Activated gamma-delta T cell treated with anti-CD3 and anti-CD28 coated beads, Interleukin-2, amount 50 U/mL, for 16 hours (primary cell): Measurements from ENCODE around the gene CBFA2T3.

ENCODE experiments used
- DNase-seq: peaks from one replicate; pipeline ENCODE4 v3.0.0-alpha.2; 2020; ENCODE audit warnings: low read depth

The CBFA2T3 gene

DNA sequence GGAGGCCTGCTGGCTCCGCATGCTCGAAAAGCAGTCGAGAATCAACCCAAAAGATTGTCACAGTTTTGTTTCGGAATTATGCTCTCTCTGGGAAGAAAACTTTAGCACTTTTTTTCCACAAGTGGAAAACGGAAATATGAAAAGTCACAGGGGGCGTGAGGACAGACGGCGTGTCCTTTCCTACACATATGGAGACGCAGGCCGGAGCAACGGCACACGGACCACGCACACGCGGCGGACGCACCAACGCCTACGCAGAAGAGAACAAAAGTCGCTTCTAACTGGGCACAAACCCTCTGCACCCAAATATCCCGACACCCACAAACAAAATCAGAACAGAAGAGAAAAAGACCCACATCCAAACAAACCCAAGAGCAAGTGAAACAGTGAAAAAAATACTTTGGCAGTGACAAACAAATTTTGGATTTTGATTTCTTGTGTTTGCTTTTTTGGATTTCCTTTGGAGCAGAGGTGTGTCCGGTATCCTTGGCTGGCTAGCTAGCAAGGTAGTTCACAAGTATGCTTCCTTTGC is 101.2 kb downstream of the CBFA2T3 start:
- DNase-seq, result no peak

DNA sequence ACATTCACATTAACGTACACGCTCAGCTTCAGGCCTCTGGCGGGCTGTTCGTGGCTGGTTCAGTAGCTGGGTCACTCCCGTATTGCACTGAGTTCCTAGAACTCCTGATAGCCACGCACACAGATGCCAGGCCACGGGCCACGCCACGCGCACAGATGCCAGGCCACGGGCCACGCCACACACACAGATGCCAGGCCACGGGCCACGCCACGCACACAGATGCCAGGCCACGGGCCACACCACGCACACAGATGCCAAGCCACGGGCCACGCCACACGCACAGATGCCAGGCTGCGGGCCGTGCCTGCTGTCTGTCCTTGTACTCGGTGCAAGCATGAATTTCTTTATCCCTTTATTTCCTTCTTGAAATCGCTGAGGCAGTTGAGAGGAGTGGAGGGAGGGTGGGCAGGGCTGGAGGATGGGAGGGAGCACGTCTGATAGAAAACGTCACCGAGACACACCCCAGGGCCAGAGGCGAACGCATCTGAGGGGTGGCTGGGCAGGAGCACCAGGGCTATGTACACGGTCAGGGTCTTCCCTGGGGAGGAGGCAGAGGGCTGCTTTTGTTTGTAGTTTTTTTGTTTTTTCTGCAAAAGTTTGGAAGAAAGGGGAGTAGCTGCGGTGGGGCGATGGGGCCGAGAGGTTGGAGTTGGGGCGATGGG is 101.9 kb downstream of the CBFA2T3 start:
- no peak for DNase-seq

DNA sequence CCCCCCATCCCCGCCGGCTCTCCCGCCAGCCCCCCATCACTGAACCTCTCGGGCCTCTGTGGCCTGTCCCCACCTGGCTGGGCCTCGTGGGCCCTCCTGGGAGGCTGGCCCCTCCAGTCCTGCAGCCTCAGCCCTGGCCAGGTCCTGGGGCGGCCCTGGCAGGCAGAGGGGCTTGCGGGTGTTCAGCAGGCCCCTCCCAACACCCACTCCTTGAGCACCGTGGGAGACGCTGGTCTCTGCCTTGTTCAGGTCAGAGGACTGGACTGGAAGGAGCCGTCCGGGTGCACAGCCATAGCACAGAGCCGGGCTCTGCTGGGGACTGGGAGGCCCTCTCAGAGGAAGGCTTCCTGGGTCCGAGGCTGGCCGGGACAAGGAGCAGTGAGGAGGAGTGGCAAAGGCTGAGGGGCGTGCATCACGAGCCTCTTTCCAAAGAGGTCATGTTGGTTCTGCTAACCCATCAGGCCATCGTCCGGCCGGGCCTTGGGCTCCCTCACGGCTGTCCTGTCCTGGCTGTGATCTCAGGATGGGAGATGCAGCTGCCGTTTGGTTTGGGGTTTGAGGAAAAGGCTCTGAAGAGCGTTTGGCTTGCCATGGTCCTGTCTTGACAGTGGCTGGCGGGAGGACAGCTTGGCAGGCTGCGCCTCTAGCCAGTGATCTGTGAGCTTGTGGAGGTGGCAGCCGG is 104.2 kb downstream of the CBFA2T3 start:
- DNase-seq, result no peak

DNA sequence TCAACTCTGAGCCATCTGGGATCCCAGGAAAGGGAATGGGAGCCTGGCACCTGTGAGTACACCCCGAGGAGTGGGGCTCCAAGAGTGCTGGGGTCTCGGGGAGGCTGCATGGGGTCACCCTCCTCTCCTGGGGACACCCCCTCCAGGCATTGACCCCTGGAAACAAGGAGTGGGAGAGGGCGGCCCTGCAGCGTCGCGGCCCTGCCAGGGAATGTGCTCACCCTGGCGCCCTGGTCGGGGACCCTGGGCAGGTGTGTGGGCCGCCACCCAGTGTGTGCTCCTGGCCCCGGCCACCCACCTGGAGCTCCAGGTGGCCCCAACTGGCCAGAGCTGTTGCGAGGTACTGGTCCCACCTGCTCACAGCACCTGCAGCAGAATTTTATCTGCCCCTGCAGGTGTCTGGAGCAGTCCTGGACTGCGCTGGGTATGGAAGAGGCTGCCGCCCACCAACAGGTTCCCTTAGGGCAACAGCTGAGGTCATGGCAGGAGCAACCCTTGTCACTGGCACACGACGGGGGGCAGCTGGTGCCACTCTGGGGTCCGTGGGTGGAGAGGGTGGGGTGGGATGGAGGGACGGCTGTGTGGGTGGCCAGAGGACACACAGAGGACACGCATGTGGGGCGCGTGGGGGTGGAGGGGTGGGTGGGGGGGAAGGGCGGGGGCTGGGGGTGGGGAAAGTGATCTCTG is 105.1 kb downstream of the CBFA2T3 start:
- no peak for DNase-seq

DNA sequence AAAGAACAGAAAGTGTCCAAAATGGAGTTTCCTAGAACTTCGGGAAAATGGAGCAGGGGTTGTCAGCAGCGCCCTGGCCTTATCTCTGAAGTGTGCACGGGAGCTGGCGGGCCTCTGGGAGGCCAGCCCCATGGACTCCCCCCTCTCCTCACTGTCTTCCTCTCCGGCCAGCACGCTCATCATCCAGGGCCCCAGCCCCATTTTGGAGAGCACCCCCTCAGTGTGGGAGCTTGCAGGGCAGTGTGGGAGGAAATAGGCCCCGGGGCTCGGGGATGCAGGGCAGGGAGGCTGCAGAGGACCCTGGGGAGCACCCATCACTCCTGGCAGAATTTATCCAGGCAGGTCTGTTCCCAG is 105.7 kb downstream of the CBFA2T3 start:
- no peak for DNase-seq

DNA sequence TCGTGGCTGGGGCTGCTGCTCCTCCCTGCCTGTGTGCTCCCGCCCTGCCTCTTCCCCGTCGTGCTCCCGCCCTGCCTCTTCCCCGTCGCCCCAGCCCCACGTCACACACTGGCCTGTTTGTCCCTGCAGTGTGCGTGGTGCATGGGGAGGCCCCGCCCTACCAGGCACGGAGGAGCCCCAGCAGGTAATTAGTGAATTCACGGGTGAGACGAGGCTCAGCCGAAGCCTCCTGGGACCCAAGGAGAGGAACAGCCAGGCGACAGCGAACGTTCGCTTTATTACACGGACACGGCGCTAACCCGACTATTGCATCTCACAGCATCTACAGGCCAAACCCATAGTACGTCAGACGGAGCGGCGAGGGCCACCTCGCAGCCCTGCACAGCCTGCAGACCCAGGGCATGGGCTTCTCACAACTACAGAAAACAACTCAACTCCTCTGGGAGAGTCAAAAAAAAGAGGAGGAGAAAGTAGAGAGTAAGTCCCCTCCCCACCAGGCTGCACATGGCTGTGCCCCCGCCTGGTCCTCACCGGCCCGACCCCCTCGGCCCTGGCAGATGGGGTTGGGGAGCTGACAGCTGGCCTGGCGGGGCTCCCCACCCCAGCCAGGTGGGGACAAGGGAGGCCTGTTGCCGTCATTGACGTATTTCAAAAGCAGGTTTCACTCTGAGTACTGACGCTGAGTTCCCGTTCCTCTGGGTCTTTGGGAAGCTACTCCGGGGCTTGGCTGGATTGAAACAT is 106.2 kb downstream of the CBFA2T3 start:
- no peak for DNase-seq

DNA sequence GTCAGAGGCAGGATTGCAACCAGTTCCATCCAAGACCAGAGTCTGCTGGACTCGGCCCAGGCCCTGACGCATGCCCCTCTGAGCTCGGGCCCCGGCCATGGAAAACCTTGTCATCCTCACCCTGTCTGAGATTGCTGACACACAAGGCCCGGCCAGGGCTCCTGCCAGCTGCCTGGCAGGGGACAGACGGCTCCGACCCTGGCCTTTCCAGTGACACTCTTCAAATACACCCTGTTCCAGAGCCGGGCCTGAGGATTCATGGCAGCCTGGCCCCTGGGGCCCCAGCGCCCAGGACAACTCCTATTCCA is 107.4 kb downstream of the CBFA2T3 start:
- no peak for DNase-seq

DNA sequence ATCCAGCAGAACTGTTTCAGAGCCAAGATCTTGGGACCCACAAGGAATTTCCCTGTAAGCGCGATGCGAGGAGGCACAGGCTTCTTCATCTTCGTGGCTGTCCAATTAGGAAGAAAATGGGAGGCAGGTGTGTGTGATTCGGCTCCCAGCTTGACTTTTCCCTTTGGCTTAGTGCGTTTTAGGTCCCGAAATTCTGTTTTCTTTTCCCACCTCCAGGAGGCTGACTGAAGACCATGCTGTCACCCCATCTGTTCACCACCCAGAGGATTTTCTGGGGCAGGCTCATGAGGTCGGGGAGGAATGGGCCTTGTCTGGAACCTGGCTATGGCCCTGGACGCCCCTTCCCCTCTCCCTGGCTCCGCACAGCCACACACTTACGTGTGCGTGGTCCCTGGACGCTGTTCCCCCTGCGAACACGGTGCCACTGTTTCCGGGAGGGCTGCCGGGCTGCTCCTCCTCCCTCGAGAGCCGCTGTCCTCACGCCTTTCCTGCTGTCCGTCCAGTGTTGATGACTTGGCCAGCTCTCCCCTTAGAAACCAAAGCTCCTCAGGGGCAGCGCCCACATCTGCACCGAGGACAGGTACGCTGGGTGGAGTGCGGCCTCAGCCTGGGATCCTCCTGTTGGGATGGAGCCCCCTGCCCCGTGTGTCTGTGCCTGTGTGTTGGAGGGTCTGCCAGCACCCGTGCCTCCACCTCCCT is 107.9 kb downstream of the CBFA2T3 start:
- DNase-seq, result no peak

DNA sequence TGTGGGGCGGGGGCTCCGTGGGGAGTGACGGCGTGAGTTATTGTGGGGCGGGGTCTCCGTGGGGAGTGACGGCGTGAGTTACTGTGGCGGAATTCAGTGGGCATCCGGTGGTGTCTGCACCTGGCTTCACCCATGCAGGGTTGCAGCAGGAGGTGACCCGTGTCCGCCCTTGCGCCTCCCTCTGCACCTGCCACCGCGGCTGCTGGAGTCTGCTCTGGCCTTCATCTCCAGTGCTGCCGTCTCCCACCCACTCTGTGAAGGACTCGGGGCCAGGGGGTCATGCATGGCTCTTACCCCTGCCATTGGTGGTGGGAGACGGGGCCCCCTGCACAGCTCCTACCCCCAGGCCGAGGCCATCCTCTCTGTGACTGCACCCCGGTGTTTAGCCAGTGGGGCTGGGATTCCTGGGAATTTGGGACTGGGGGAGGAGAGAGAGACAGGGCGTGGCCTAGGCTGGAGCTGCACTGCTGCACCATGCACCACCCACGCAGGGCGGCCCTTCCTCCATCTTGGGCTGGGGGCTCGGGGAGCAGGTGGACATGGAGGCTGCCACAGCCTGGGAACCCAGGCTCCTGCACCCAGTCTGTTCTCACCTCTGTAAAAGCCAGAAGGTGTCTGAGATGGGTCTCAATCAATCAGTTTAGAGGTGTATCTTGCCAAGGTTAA is 109.3 kb downstream of the CBFA2T3 start:
- no peak for DNase-seq

DNA sequence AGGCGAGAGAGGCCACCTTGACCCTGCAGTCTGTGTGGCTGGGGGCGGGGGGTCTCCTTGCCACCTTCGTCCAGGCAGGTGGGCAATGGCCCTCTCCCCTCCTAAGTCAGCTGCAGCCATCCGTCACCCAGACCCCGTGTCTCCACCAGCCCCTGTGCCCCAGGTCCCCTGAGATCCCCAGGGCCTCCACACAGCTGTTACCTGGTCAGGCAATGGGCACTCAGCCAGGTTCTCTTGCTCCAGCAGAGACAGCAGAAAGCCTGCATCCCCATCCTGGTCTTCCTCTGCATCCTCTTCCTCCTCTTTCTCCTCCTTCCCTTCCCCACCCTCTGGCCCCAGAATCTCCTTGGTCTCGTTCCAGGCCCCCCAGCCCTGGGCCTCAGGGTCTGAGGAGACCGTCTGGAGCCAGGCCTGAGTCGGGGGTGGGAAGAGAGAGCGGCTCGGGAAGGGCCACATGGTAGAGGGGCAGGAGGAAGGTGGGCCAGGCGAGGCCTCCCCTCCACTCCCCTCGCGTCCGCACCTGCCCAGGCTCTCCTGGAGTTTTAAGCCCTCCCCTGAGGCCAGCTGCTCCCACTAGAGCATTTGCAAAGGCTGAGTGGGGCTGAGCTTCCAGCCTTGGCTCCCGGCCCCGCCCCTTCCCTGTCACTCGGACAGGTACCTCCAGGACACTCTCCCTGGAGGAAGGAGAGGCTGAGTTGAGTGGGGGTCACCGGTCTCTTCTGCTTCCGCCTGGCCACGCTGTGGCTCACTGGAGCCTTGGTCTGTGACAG is 110.7 kb downstream of the CBFA2T3 start, which contains the start of gene PABPN1L:
TSS of gene PABPN1L (minus strand) at position 510 of the 770 bp plus-strand sequence. CDS start at position 456, 54 bp downstream.
- DNase-seq, result no peak

DNA sequence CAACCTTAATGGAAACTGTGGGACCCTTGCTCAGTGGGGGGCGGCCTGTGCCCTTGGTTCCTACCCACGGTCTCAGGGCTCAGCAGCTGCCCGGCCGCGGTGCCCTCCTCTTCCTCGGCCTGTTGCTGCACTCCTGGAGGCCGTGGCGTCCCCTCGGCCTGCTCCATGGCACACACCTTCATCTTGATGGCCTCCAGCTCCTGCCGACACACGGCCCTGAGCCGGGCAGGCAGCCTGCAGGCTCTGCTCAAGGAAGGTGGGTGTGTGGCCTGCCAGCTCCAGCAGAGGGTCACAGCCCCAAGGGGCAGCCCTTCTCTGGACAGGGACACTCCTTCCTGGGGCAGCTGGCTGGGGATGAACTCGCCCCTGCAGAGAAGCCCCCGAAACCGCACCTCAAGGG is 111.3 kb downstream of the CBFA2T3 start:
- no peak for DNase-seq

DNA sequence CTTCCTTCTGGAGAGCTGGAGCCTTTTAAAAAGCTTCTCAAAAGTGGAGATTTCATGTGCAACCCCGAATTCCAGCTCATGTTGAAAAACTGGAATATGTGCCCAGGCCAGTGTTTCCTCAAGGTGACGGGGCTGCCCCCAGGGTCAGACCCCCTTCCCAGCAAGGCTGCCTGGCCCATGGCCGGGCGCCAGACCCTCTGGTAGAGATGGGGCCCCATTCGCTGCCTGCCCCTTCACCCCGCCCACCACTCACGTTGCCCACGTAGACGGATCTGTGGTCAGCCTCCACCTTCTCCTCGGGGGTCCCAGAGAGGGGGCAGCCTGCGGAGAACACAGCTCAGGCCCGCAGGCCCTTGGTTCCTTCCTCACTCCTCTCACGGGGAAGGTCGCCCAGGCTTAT is 111.7 kb downstream of the CBFA2T3 start:
- no peak for DNase-seq

DNA sequence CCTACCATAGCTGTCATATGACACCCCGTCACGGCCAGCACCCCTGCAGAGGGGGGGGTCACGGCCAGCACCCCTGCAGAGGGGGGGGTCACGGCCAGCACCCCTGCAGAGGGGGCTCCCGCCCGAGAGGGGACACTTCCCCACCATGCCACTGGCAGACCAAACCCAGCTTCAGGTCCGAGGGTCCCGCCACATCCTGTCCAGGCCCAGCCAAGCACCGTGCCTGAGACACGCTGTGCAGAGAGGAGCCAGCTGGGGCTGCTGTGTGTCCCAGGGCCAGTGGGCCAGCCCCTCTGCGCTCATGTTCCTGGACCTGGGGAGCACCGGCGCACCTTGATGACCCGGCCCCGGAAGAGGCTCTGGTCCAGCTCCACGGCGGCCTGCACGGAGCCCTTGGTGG is 112.5 kb downstream of the CBFA2T3 start:
- no peak for DNase-seq

DNA sequence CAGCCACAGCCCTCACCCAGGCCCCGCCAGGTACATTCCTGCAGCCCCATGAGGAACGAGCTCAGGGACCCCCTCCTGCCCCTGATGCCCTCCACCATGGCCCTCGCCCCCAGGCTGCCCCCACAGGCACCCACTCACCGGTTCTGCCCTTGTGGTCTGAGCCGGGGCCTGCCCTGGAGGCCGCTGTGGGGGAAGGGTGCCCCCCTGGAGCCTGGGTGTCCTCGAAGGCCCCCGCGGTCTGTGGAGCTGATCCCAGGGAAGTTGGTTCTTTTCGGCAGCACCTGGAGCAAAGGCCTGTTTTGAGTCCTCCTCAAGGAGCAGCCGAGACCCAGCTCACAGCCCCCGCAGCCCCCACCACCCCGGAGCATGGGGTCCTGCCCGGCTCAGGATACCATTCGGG is 112.9 kb downstream of the CBFA2T3 start:
- no peak for DNase-seq

DNA sequence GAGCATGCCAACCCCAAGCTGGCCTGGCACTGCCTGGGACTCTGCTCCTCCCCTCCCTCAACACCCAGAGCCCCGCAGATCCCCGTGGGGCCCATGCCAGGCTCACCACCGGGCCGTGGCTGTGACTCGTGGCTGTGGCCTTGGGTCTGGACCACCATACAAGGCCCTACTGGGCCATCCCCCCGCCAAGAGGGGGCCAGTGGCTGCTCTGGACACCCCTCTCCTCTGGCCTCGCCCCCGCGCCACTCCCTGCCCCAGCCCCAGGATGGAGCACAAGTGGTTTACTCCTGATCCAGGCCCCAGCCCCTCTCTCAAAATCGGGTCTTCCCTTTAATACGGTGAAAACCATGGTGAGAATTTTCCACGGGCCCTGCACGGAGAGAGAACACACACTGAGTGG is 113.6 kb downstream of the CBFA2T3 start:
- DNase-seq, result no peak

DNA sequence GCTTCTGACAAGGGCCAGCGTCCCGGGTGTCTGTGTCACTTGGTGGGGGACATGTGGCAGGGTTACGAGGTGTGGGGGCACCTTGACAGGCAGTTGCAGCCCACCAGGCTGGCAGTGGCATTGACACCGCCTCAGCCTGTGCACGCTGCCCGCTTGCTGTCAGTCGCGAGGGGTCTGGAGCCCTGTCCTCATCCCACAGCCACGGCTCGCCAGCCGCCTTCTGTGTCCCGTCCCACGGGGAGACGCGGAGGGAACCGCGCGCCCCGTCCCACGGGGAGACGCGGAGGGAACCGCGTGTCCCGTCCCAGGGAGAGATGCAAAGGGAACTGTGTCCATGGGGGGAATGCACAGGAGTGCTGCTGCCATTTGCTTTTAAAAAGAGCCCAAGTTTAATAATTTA is 114.0 kb downstream of the CBFA2T3 start:
- DNase-seq, result no peak

DNA sequence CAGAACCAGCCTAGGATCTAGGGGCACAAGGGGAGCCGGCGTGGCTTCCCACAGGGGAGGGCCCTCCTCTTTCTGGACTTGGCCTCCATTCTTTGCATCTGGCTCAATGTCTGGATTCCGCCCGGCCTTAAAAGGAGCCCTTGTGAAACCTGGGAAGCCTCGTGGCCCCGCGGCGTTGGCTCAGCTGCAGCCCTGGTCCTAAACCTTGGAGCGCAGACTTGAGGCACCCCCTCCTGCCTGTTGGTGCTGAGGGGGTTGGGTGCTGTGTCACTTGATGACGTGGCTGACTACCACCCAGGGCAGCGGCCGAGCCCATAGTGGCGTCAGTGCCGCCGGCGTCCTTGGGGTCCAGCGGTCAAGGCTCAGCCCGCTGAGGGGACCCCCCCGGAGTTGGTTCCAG is 115.6 kb downstream of the CBFA2T3 start:
- DNase-seq, result no peak

DNA sequence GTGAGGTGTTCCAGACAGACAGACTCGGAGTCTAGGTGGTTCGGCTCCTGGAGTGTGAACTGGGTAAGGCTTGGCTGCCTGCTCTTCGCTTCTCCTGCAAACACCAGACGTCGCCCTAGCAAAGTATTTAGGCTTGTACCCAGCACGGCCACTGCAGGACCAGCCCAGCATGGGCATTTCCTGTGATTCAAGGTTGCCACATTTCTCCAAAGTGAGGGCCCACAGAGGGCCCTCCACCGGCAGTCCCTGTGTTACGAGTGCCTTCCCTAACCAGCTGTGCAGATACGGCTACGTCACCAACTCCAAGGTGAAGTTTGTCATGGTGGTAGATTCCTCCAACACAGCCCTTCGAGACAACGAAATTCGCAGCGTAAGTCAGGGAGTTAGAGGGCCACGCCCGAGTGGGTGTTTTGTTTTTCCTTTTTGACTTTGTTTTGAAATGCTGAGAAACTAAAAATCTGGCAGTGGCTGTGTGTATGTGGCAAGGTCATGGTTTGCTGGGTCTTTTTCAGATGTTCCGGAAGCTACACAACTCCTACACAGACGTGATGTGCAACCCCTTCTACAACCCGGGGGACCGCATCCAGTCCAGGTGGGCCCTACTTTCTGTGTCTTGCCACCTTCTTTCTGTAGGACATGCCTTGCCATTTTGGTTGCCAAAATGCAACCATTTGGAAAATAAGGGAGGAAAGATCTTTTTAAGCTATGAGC is 117.5 kb downstream of the CBFA2T3 start:
- DNase-seq, result no peak

DNA sequence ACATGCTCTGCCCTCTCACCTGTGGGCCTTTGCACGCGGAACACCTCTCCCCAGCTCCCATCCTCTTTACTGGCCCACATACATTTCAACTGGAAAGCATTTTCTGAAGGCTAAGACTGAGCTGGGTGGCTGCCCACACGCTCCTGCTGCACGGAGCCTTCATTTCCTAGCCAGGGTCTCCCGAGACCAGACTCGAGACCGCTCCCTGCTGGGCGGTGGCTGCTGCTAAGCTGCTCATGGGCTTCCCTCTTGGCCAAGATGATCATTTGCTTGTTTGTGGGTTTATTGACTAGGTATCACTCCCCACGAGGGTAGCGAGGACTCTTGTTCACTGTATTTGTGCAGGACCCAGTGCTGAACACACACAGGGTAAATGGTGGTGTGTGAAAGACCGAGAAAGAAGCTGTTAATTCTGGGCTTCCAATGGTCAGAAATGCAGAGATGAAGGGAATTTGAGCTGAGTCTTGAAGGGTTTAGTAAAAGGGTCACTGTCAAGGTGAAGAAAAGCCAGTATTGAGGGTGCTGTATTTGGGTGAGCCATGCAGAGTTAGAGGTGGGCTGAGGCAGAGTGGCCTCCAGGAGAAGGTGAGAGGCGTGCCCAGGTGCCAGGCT is 119.2 kb downstream of the CBFA2T3 start:
- peak; percentile 55 for DNase-seq
